ENCODE measurements around the gene CYB5B. TPM values are rescaled to one million over a fixed set of nuclear protein-coding genes. Genes with fewer than 3 reads are reported as not detected.

Gene CYB5B
- total and polyA plus RNA-seq, 2 donors from 2014 or later: 89.0 to 111 TPM

DNA sequence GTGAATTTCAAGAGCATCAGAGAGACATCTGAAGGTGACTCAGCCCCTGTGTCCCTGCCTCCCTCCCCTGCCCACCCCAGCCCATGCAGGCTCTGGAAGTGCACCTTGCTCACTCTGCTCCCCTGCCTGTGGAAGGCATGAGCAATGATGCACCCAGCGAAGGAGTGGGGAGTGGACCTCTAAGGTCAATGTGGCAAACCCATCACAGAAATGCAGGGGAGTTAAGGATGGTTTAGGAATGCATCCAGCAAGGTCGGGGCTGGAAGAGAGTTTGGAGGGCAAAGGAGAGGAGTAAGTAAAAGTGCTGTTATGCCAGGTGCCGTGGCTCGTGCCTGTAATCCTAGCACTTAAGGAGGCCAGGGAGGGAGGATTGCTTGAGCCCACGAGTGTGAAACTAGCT lies 61.9 kb downstream of the CYB5B start:
- Histone ChIP-seq H3K4me1 (ENCODE audit: control insufficient read depth in 2 of 3, insufficient read depth in 2 of 3, low read depth in 1 of 3, low read length in 3 of 3) (peaks cover 0 to 6% (median 2%) of the 10 kb centered on the region in 3 donors), H3K27ac (ENCODE audit: low read depth in 2 of 2, low read length in 2 of 2) (no peak overlapping the region), H3K27me3 (ENCODE audit: control insufficient read depth, insufficient read depth, low read length) (no peaks in the 10 kb centered on the region), H3K4me3 (ENCODE audit: low read length in 3 of 3) (no peak overlapping the region), H3K9ac (ENCODE audit: low read length in 3 of 3) (no peak overlapping the region), H3K9me3 (ENCODE audit: control insufficient read depth in 2 of 3, insufficient read depth in 1 of 3, low read length in 3 of 3) (no peaks in the 10 kb centered on the region), H3K36me3 (ENCODE audit: control insufficient read depth in 2 of 3, insufficient read depth in 3 of 3, low read length in 3 of 3) (no peaks in the 10 kb centered on the region)
- intact Hi-C loops (cut with DNase I): no loop called here
- no peak for DNase-seq
- no peak for FAIRE-seq
- TF ChIP-seq, protein P1, sequence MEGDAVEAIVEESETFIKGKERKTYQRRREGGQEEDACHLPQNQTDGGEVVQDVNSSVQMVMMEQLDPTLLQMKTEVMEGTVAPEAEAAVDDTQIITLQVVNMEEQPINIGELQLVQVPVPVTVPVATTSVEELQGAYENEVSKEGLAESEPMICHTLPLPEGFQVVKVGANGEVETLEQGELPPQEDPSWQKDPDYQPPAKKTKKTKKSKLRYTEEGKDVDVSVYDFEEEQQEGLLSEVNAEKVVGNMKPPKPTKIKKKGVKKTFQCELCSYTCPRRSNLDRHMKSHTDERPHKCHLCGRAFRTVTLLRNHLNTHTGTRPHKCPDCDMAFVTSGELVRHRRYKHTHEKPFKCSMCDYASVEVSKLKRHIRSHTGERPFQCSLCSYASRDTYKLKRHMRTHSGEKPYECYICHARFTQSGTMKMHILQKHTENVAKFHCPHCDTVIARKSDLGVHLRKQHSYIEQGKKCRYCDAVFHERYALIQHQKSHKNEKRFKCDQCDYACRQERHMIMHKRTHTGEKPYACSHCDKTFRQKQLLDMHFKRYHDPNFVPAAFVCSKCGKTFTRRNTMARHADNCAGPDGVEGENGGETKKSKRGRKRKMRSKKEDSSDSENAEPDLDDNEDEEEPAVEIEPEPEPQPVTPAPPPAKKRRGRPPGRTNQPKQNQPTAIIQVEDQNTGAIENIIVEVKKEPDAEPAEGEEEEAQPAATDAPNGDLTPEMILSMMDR (IDR thresholded peaks at IDR 0.05; ENCODE audit: borderline replicate concordance, extremely low read depth, insufficient read depth): no peak

DNA sequence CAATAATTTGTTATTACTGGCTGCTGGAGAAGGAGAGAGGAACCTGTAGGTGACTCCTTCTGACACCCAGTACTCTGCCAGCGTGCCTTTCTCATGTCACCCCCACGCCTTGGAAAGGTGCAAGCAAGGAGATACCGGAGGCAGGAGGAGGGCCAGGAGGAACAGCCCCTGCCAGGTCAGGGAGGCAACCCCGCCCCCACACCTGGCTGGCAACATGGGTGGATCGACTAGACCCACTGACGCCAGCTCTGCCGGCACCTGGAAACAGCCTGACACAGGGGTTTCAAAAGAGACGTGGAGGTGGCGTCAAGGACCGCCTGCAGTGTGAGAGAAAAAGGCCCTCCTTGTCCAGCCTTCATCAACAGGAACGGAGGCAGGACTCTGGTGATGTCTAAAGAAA lies 62.3 kb downstream of the CYB5B start:
- H3K9me3 ChIP-seq (ENCODE audit: control insufficient read depth in 2 of 3, insufficient read depth in 1 of 3, low read length in 3 of 3): no peaks in the 10 kb centered on the region
- no peaks in the 10 kb centered on the region for H3K36me3 ChIP-seq (ENCODE audit: control insufficient read depth in 2 of 3, insufficient read depth in 3 of 3, low read length in 3 of 3)
- H3K27ac ChIP-seq (ENCODE audit: low read depth in 2 of 2, low read length in 2 of 2): no peak overlapping the region
- H3K4me3 ChIP-seq (ENCODE audit: low read length in 3 of 3): no peak overlapping the region
- TF ChIP-seq, protein P1 (IDR thresholded peaks at IDR 0.05; ENCODE audit: borderline replicate concordance, extremely low read depth, insufficient read depth): no peak
- H3K27me3 ChIP-seq (ENCODE audit: control insufficient read depth, insufficient read depth, low read length): no peaks in the 10 kb centered on the region
- peaks cover 0 to 5% (median under 1%) of the 10 kb centered on the region in 3 donors for H3K4me1 ChIP-seq (ENCODE audit: control insufficient read depth in 2 of 3, insufficient read depth in 2 of 3, low read depth in 1 of 3, low read length in 3 of 3)
- H3K9ac ChIP-seq (ENCODE audit: low read length in 3 of 3): no peak overlapping the region
- FAIRE-seq: no peak
- no peak for DNase-seq
- intact Hi-C loops (cut with DNase I): no loop called here

DNA sequence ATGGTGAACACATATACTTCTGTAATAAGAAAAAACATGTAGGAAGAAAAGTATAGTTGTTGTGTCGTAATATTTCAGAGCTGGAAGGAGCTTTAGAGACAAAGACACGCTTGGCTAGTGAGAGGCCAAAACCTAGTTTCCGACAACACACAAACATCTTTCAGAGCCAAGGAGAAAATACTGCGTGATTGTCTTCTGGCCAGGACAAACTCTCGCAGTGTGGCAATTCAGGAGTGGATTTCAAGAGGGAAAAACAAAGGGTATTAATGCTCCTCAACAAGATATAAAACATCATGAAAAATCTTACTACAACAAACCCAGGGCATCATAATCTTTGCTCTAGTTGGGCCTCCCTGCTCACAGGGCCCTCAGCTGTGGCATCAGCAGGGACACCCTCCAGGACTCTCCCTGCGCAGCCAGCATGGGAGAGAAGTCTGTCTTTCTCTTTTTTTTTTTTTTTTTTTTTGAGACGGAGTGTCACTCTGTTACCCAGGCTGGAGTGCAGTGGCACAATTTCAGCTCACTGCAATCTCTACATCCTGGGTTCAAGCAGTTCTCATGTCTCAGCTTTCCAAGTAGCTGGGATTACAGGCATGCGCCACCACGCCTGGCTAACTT lies 66.4 kb downstream of the CYB5B start:
- Histone ChIP-seq H3K27ac (ENCODE audit: low read depth in 2 of 2, low read length in 2 of 2) (no peak overlapping the region), H3K4me1 (ENCODE audit: control insufficient read depth in 2 of 3, insufficient read depth in 2 of 3, low read depth in 1 of 3, low read length in 3 of 3) (no peaks in the 10 kb centered on the region), H3K4me3 (ENCODE audit: low read length in 3 of 3) (no peak overlapping the region), H3K9ac (ENCODE audit: low read length in 3 of 3) (no peak overlapping the region), H3K9me3 (ENCODE audit: control insufficient read depth in 2 of 3, insufficient read depth in 1 of 3, low read length in 3 of 3) (peaks cover 0 to 3% (median 0%) of the 10 kb centered on the region in 3 donors), H3K36me3 (ENCODE audit: control insufficient read depth in 2 of 3, insufficient read depth in 3 of 3, low read length in 3 of 3) (no peaks in the 10 kb centered on the region), H3K27me3 (ENCODE audit: control insufficient read depth, insufficient read depth, low read length) (no peaks in the 10 kb centered on the region)
- no peak for FAIRE-seq
- intact Hi-C loops (cut with DNase I): no loop called here
- no peak for DNase-seq
- TF ChIP-seq, protein P1 (IDR thresholded peaks at IDR 0.05; ENCODE audit: borderline replicate concordance, extremely low read depth, insufficient read depth): no peak

DNA sequence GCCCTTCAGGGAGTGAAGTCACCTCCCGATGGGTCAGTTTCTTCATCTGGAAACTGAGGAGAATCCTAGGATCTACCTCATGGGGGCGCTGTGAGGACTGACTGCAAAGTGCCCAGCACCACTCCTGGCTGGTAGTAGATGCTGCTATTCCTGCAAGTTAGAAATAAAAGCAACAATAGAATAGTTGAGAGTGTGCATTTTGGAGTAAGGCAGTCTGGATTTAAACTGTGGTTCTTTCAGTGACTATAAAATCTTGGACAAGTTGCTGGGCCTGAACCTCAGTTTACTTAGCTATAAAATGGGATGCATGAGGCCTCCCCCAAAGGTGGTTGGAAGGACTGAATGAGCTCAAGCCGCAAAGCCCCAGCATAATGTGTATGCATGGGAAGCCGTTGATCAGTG lies 70.6 kb downstream of the CYB5B start:
- Histone ChIP-seq H3K4me3 (ENCODE audit: low read length in 3 of 3) (no peak overlapping the region), H3K27me3 (ENCODE audit: control insufficient read depth, insufficient read depth, low read length) (no peaks in the 10 kb centered on the region), H3K36me3 (ENCODE audit: control insufficient read depth in 2 of 3, insufficient read depth in 3 of 3, low read length in 3 of 3) (no peaks in the 10 kb centered on the region), H3K9me3 (ENCODE audit: control insufficient read depth in 2 of 3, insufficient read depth in 1 of 3, low read length in 3 of 3) (peaks cover 0 to 3% (median 0%) of the 10 kb centered on the region in 3 donors), H3K4me1 (ENCODE audit: control insufficient read depth in 2 of 3, insufficient read depth in 2 of 3, low read depth in 1 of 3, low read length in 3 of 3) (no peaks in the 10 kb centered on the region), H3K9ac (ENCODE audit: low read length in 3 of 3) (no peak overlapping the region), H3K27ac (ENCODE audit: low read depth in 2 of 2, low read length in 2 of 2) (no peak overlapping the region)
- intact Hi-C loops (cut with DNase I): no loop called here
- FAIRE-seq (no peak), DNase-seq (no peak)
- TF ChIP-seq, protein P1 (IDR thresholded peaks at IDR 0.05; ENCODE audit: borderline replicate concordance, extremely low read depth, insufficient read depth): no peak
